GM18505 (cell line): ENCODE measurements around the gene FOXD2.
"Not testable (repeated sequence)": the region's sequence is repeated elsewhere in the genome, so short reads cannot be mapped to it uniquely, and the experiment has no call there.

ENCODE experiments used
- ATAC-seq: cut with Tn5 transposase; IDR thresholded peaks from one replicate; pipeline ENCODE4 v1.9.1; 2021; ENCODE audit not compliant: unreplicated experiment
- POLR2A ChIP-seq: IDR thresholded peaks from 4 replicates; pipeline ENCODE4 v1.6.1; 2011; ENCODE audit warnings: borderline replicate concordance; ENCODE audit not compliant: insufficient read depth, insufficient read length; ENCODE audit errors: extremely low read depth

The FOXD2 gene

GRCh38 chr1:47452426-47452825 lies 14.6 kb downstream of the FOXD2 start:
- TF ChIP-seq POLR2A: no peak
- ATAC-seq: no peak

- not testable (repeated sequence) for ATAC-seq
These were observed 16.1 kb downstream of the FOXD2 start for GRCh38 chr1:47453910-47454309.

- no peak for ATAC-seq
- TF ChIP-seq POLR2A: no peak
These were observed 18.4 kb downstream of the FOXD2 start for GRCh38 chr1:47456250-47456649.

- ATAC-seq: not testable (repeated sequence)
These were observed 19.7 kb downstream of the FOXD2 start for GRCh38 chr1:47457547-47457946.

- TF ChIP-seq POLR2A: no peak
- no peak for ATAC-seq
These were observed 21.5 kb downstream of the FOXD2 start for GRCh38 chr1:47459253-47459788.

- ATAC-seq: no peak
- TF ChIP-seq POLR2A: no peak
These were observed 22.2 kb downstream of the FOXD2 start for GRCh38 chr1:47460040-47460439.

- ATAC-seq: no peak
- no peak for TF ChIP-seq POLR2A
These were observed 22.6 kb downstream of the FOXD2 start for GRCh38 chr1:47460456-47460855.

GRCh38 chr1:47465605-47466004 lies 27.8 kb downstream of the FOXD2 start:
- ATAC-seq: no peak
- TF ChIP-seq POLR2A: no peak

GRCh38 chr1:47468709-47469389 lies 31.0 kb downstream of the FOXD2 start:
- ATAC-seq: no peak
- no peak for TF ChIP-seq POLR2A

- no peak for ATAC-seq
- no peak for TF ChIP-seq POLR2A
These were observed 31.5 kb downstream of the FOXD2 start for GRCh38 chr1:47469390-47469759.

GRCh38 chr1:47469910-47470309 lies 32.1 kb downstream of the FOXD2 start:
- ATAC-seq: no peak
- TF ChIP-seq POLR2A: no peak

GRCh38 chr1:47471163-47471562 lies 33.3 kb downstream of the FOXD2 start:
- no peak for TF ChIP-seq POLR2A
- ATAC-seq: no peak

- TF ChIP-seq POLR2A: no peak
- ATAC-seq: no peak
These were observed 36.7 kb downstream of the FOXD2 start for GRCh38 chr1:47474278-47475193.

- no peak for ATAC-seq
These were observed 39.8 kb downstream of the FOXD2 start for GRCh38 chr1:47477595-47478080.

More at GRCh38 chr1:47477595-47478080, 39.8 kb downstream of the FOXD2 start:
- TF ChIP-seq POLR2A: no peak
